SK-N-SH (cell line): ENCODE results near the gene RSRC1. TPM values are rescaled to one million over a fixed set of nuclear protein-coding genes. Genes with fewer than 3 reads are reported as not detected.

ENCODE experiments used
- CTCF ChIA-PET: fragments of 300-600, 350-600 bp; formaldehyde crosslinking; extraction: SDS; loops from one replicate; lab custom pipeline; 2021; lab: Yijun Ruan, JAX
- POLR2A ChIA-PET: fragments of 350-600 bp; sonication (Branson Sonifier 250); formaldehyde crosslinking; extraction: SDS; loops from one replicate; lab custom pipeline; 2020; ENCODE audit warnings: antibody characterized with exemption, inconsistent platforms; lab: Yijun Ruan, JAX
- DNase-seq: peaks from one replicate; pipeline ENCODE4 v3.0.0; 2012
- H2AFZ ChIP-seq: fragments of 200-600 bp; sonication (generic); 2 replicates; pipeline ENCODE4 v1.8.1; 2016; ENCODE audit warnings: antibody characterized with exemption, mild to moderate bottlenecking, low read depth
- H3F3A ChIP-seq: fragments of 200-600 bp; sonication (generic); replicated peaks from 2 replicates; pipeline ENCODE3; 2016; ENCODE audit warnings: antibody characterized with exemption, mild to moderate bottlenecking; ENCODE audit not compliant: insufficient read depth
- H3K27ac ChIP-seq, 2 experiments: fragments of 200-500 bp in 1 of 2; fragments of 200-600 bp in 1 of 2; sonication (Bioruptor generic) in 1 of 2; sonication (generic), shearing (Covaris generic) in 1 of 2; 2 replicates each; pipeline versions ENCODE4 v1.5.1 to v1.6.1; 2014 to 2016; ENCODE audit warnings: low read depth in 2 of 2, inconsistent platforms in 1 of 2, low read length in 1 of 2, mild to moderate bottlenecking in 1 of 2, mixed read lengths in 1 of 2
- H3K27me3 ChIP-seq: fragments of 200-600 bp; sonication (generic), shearing (Covaris generic); 2 replicates; pipeline ENCODE4 v1.6.1; 2016; ENCODE audit warnings: mixed run types; ENCODE audit not compliant: insufficient read depth
- H3K36me3 ChIP-seq, 2 experiments: fragments of 200-500 bp in 1 of 2; fragments of 200-600 bp in 1 of 2; sonication (Bioruptor generic) in 1 of 2; sonication (generic) in 1 of 2; replicated peaks in 1 of 2; 2 replicates each; pipeline versions ENCODE3 to v1.5.1; 2014 to 2016; ENCODE audit warnings: low read length in 1 of 2, mild to moderate bottlenecking in 1 of 2; ENCODE audit not compliant: insufficient read depth in 2 of 2, control insufficient read depth in 1 of 2
- H3K4me1 ChIP-seq, 2 experiments: fragments of 200-500 bp in 1 of 2; fragments of 200-600 bp in 1 of 2; sonication (Bioruptor generic) in 1 of 2; sonication (generic), shearing (Covaris generic) in 1 of 2; 2 replicates each; pipeline versions ENCODE4 v1.5.1 to v1.6.1; 2014 to 2016; ENCODE audit warnings: low read depth in 1 of 2, low read length in 1 of 2, mixed run types in 1 of 2; ENCODE audit not compliant: insufficient read depth in 2 of 2, control insufficient read depth in 1 of 2
- H3K4me2 ChIP-seq: fragments of 200-600 bp; sonication (generic), shearing (Covaris generic); 2 replicates; pipeline ENCODE4 v1.6.1; 2017; ENCODE audit warnings: mixed run types
- H3K4me3 ChIP-seq, 2 experiments: fragments of 200-500 bp in 1 of 2; fragments of 200-600 bp in 1 of 2; sonication (Bioruptor generic) in 1 of 2; sonication (generic), shearing (Covaris generic) in 1 of 2; 2 replicates each; pipeline versions ENCODE4 v1.5.1 to v1.8.1; 2014 to 2016; ENCODE audit warnings: low read depth in 2 of 2, inconsistent platforms in 1 of 2, low read length in 1 of 2, mild to moderate bottlenecking in 1 of 2, mixed read lengths in 1 of 2, moderate library complexity in 1 of 2
- H3K79me2 ChIP-seq: fragments of 200-600 bp; sonication (generic); 2 replicates; pipeline ENCODE4 v1.8.1; 2017; ENCODE audit warnings: mild to moderate bottlenecking; ENCODE audit not compliant: insufficient read depth
- H3K9ac ChIP-seq: fragments of 200-600 bp; sonication (generic); 2 replicates; pipeline ENCODE4 v1.6.1; 2017; ENCODE audit warnings: mixed run types
- H3K9me2 ChIP-seq: fragments of 200-600 bp; sonication (generic); 2 replicates; pipeline ENCODE4 v1.6.1; 2017; ENCODE audit warnings: mixed run types
- H3K9me3 ChIP-seq: fragments of 200-600 bp; sonication (generic); 2 replicates; pipeline ENCODE4 v1.6.1; 2017; ENCODE audit warnings: mixed run types, mild to moderate bottlenecking, moderate library complexity
- H4K20me1 ChIP-seq: fragments of 200-600 bp; sonication (generic); 2 replicates; pipeline ENCODE4 v1.6.1; 2017; ENCODE audit warnings: mild to moderate bottlenecking, mixed run types; ENCODE audit not compliant: insufficient read depth
- EP300 ChIP-seq, 2 experiments: IDR thresholded peaks; 2 replicates each; pipeline versions ENCODE4 v1.4.0 to v1.6.1; 2012; ENCODE audit warnings: borderline replicate concordance in 1 of 2, low read depth in 1 of 2, low read length in 1 of 2
- EZH2phosphoT487 ChIP-seq: fragments of 200-600 bp; sonication (generic); IDR thresholded peaks from 2 replicates; pipeline ENCODE4 v1.6.1; 2017; ENCODE audit warnings: low read depth, mixed run types, mild to moderate bottlenecking, antibody characterized with exemption, moderate library complexity, borderline replicate concordance
- FOSL2 ChIP-seq: IDR thresholded peaks from 2 replicates; pipeline ENCODE4 v1.4.0; 2012; ENCODE audit warnings: low read depth, mild to moderate bottlenecking, moderate library complexity, borderline replicate concordance
- FOXJ3 ChIP-seq: sonication (generic); formaldehyde crosslinking; IDR thresholded peaks from 2 replicates; pipeline ENCODE4 v1.5.1; 2020; ENCODE audit warnings: mild to moderate bottlenecking, missing genetic modification reagents
- GABPA ChIP-seq: IDR thresholded peaks from 2 replicates; pipeline ENCODE4 v1.4.0; 2012; ENCODE audit warnings: low read depth, mild to moderate bottlenecking
- GATA2 ChIP-seq: sonication (generic); formaldehyde crosslinking; IDR thresholded peaks from 2 replicates; pipeline ENCODE4 v1.5.0; 2020; ENCODE audit warnings: mild to moderate bottlenecking, missing genetic modification reagents
- JUND ChIP-seq: IDR thresholded peaks from 2 replicates; pipeline ENCODE4 v1.4.0; 2012
- MEF2A ChIP-seq: IDR thresholded peaks from 2 replicates; pipeline ENCODE4 v1.4.0; 2012; ENCODE audit warnings: low read depth, borderline replicate concordance
- MXI1 ChIP-seq: IDR thresholded peaks from 2 replicates; pipeline ENCODE4 v1.6.1; 2012; ENCODE audit warnings: mild to moderate bottlenecking, low read depth, low read length, improper control_type of control experiment
- PBX3 ChIP-seq: IDR thresholded peaks from 2 replicates; pipeline ENCODE4; 2012
- RAD21 ChIP-seq: IDR thresholded peaks from 2 replicates; pipeline ENCODE4 v1.6.1; 2012; ENCODE audit warnings: mild to moderate bottlenecking, low read length
- RFX5 ChIP-seq: IDR thresholded peaks from 2 replicates; pipeline ENCODE4 v1.6.1; 2012; ENCODE audit warnings: mild to moderate bottlenecking, improper control_type of control experiment, low read length
- RXRA ChIP-seq: IDR thresholded peaks from 2 replicates; pipeline ENCODE4 v1.4.0; 2012; ENCODE audit warnings: low read depth, mild to moderate bottlenecking, borderline replicate concordance
- TEAD4 ChIP-seq: IDR thresholded peaks from 2 replicates; pipeline ENCODE4 v1.4.0; 2012; ENCODE audit warnings: mild to moderate bottlenecking, borderline replicate concordance; ENCODE audit not compliant: insufficient read depth
- USF1 ChIP-seq: IDR thresholded peaks from 2 replicates; pipeline ENCODE4 v1.4.0; 2012; ENCODE audit warnings: low read depth, borderline replicate concordance
- YY1 ChIP-seq: IDR thresholded peaks from 2 replicates; pipeline ENCODE4 v1.4.0; 2012; ENCODE audit warnings: low read depth, mild to moderate bottlenecking
- whole genome bisulfite sequencing: methylation state at CpG from one replicate; pipeline ENCODE4 v1.1.6; 2017; ENCODE audit warnings: low lambda C conversion rate; 5-methylcytosine and 5-hydroxymethylcytosine counted together
- polyA plus RNA-seq, 3 experiments: library from polyadenylated mRNA; depleted of rRNA; stranded (reverse); fragments of >200 nt; gene quantifications; 2 replicates each; pipeline ENCODE4 v1.2.3, GENCODE V29; 2012
- TF ChIP-seq, protein P1 (sequence below): IDR thresholded peaks from 2 replicates; pipeline ENCODE4 v1.6.1; 2012; ENCODE audit warnings: mild to moderate bottlenecking, low read depth, low read length, moderate library complexity

The RSRC1 gene
- polyA plus RNA-seq, 1 of the 3 experiments (the other 2 are of a cell fraction): 4.5 TPM

- ChIA-PET POLR2A (no interaction called here), CTCF (interaction anchor here (1.5 kb wide), 1 partner anchor 20 kb away, joined by 4 read pairs; no protein-coding TSS in a partner anchor)
- DNase-seq: no peak
- H3K27ac ChIP-seq: no peak overlapping the region
- no peak for TF ChIP-seq EP300 (IDR thresholded peaks at IDR 0.05; ENCODE audit: borderline replicate concordance in 1 of 2, low read depth in 1 of 2, low read length in 1 of 2)
- no peak for TF ChIP-seq FOSL2
- TF ChIP-seq RXRA: no peak
- TF ChIP-seq EZH2phosphoT487: no peak
- no peak for TF ChIP-seq RAD21
- H3K9me3 ChIP-seq: peaks cover 34% of the 10 kb centered on the region
- H4K20me1 ChIP-seq: no peaks in the 10 kb centered on the region
- no peaks in the 10 kb centered on the region for H3K4me1 ChIP-seq
- H3K4me3 ChIP-seq: no peak overlapping the region
- peaks cover 5% of the 10 kb centered on the region for H3F3A ChIP-seq
- H2AFZ ChIP-seq: no peak overlapping the region
- H3K36me3 ChIP-seq: peaks cover 0 to 27% of the 10 kb centered on the region in 2 experiments
- peaks cover 6% of the 10 kb centered on the region; the same call in 1 of the 2 replicates for H3K79me2 ChIP-seq
- no peak overlapping the region for H3K4me2 ChIP-seq
- H3K9me2 ChIP-seq: no peaks in the 10 kb centered on the region
- H3K9ac ChIP-seq: no peak overlapping the region
- no peaks in the 10 kb centered on the region for H3K27me3 ChIP-seq
These were observed 155.0 kb downstream of the RSRC1 start for GRCh38 chr3:158264894-158265293.

DNA sequence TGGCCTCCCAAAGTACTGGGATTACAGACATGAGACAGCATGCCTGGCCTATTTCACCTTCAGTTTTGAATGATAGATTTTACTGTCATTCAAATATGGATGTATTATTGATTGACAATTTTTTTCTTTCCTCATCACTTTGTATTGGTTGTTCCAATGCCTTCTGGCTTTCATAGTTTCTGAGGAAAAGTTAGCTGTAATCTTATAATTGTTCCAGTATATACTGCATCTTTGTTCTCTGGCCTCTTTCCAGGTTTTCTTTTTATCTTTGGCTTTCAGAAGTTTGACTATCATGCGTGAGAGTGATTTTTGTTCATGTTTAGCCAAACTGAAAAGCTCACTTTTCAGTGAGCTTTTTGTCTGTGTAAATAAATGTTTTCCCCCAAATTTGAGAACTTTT, 157.1 kb downstream of the RSRC1 start:
- DNase-seq: no peak
- no peaks in the 10 kb centered on the region for H4K20me1 ChIP-seq
- no peaks in the 10 kb centered on the region for H3K4me1 ChIP-seq
- H3K27me3 ChIP-seq: no peaks in the 10 kb centered on the region
- H3K4me3 ChIP-seq: no peak overlapping the region
- H3K4me2 ChIP-seq: no peak overlapping the region
- ChIA-PET CTCF (no interaction called here), POLR2A (no interaction called here)
- H3K27ac ChIP-seq: no peak overlapping the region
- TF ChIP-seq TEAD4 (no peak), RFX5 (no peak), GABPA (no peak), MXI1 (no peak), FOXJ3 (CRISPR knock-in tag) (no peak), YY1 (no peak), MEF2A (no peak), JUND (no peak), GATA2 (CRISPR knock-in tag) (no peak), USF1 (no peak), EZH2phosphoT487 (no peak), FOSL2 (no peak), PBX3 (no peak)
- TF ChIP-seq, protein P1, sequence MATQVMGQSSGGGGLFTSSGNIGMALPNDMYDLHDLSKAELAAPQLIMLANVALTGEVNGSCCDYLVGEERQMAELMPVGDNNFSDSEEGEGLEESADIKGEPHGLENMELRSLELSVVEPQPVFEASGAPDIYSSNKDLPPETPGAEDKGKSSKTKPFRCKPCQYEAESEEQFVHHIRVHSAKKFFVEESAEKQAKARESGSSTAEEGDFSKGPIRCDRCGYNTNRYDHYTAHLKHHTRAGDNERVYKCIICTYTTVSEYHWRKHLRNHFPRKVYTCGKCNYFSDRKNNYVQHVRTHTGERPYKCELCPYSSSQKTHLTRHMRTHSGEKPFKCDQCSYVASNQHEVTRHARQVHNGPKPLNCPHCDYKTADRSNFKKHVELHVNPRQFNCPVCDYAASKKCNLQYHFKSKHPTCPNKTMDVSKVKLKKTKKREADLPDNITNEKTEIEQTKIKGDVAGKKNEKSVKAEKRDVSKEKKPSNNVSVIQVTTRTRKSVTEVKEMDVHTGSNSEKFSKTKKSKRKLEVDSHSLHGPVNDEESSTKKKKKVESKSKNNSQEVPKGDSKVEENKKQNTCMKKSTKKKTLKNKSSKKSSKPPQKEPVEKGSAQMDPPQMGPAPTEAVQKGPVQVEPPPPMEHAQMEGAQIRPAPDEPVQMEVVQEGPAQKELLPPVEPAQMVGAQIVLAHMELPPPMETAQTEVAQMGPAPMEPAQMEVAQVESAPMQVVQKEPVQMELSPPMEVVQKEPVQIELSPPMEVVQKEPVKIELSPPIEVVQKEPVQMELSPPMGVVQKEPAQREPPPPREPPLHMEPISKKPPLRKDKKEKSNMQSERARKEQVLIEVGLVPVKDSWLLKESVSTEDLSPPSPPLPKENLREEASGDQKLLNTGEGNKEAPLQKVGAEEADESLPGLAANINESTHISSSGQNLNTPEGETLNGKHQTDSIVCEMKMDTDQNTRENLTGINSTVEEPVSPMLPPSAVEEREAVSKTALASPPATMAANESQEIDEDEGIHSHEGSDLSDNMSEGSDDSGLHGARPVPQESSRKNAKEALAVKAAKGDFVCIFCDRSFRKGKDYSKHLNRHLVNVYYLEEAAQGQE: no peak
- H3K9me3 ChIP-seq: peaks cover 32% of the 10 kb centered on the region
- peaks cover 5% of the 10 kb centered on the region for H3F3A ChIP-seq
- H3K9me2 ChIP-seq: no peaks in the 10 kb centered on the region
- H3K36me3 ChIP-seq: peaks cover 0 to 30% of the 10 kb centered on the region in 2 experiments
- H2AFZ ChIP-seq: no peak overlapping the region
- WGBS: 94% methylated on average over 1 of the region's 1 CpG
- H3K9ac ChIP-seq: no peak overlapping the region
- peaks cover 6% of the 10 kb centered on the region; the same call in 1 of the 2 replicates for H3K79me2 ChIP-seq
